B cell (primary cell): Measurements from ENCODE around the gene TSPAN31.

ENCODE experiments used
- EZH2 ChIP-seq: IDR thresholded peaks from 2 replicates; pipeline ENCODE4 v1.6.1; 2012; ENCODE audit warnings: borderline replicate concordance, low read depth, mild to moderate bottlenecking, moderate library complexity, low read length; ENCODE audit not compliant: insufficient read depth, poor library complexity, severe bottlenecking
- TF ChIP-seq, protein P1 (sequence below): fragments of 200-600 bp; IDR thresholded peaks from one replicate; pipeline ENCODE4 v1.8.0; 2022; ENCODE audit warnings: antibody characterized with exemption, mild to moderate bottlenecking

DNA sequence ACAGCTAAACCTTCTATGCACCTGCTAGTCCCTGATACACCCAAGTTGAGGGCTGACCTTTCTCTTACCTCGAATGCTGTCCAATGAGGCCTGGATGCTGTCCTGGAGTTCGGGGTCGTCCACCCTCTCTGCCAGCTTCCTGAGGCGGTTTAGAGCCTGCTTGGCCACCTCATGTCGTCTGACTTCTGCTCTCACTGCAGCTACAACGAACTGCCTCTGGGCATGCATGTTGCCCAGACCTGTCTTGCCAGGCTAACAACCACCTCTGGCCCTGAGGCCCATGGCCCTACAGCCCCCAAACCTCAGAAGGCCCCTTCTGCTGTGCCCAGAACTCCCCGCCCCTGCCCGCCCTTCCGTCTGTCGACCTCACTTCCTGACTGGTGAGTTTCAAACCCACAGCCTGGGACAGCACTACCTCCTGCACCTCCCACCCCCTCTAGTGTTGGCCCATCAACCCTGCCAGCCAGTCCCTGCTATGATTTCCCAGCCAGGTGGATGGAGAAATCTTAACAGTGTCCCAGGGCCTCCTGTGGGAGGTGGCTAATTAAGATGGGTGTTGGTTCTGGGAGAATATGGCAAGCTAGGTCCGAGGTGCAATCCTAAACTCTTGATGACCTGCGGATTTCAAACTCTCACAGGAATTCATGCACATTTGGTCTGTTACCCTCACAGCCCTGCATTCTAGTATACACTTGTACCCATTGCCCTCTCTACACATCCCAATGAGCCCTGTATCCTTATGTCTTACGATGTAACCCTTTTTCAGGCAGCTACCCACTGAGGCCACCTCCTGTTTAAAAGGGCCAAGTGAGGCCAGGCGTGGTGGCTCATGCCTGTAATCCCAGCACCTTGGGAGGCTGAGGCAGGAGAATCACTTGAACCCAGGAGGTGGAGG is 2.7 kb upstream of the TSPAN31 start:
- TF ChIP-seq, protein P1, sequence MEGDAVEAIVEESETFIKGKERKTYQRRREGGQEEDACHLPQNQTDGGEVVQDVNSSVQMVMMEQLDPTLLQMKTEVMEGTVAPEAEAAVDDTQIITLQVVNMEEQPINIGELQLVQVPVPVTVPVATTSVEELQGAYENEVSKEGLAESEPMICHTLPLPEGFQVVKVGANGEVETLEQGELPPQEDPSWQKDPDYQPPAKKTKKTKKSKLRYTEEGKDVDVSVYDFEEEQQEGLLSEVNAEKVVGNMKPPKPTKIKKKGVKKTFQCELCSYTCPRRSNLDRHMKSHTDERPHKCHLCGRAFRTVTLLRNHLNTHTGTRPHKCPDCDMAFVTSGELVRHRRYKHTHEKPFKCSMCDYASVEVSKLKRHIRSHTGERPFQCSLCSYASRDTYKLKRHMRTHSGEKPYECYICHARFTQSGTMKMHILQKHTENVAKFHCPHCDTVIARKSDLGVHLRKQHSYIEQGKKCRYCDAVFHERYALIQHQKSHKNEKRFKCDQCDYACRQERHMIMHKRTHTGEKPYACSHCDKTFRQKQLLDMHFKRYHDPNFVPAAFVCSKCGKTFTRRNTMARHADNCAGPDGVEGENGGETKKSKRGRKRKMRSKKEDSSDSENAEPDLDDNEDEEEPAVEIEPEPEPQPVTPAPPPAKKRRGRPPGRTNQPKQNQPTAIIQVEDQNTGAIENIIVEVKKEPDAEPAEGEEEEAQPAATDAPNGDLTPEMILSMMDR, result peak; percentile 64
- no peak for TF ChIP-seq EZH2
